Body of pancreas (tissue), 4 donors: ENCODE results near the gene ST6GALNAC1. TPM values are rescaled to one million over a fixed set of nuclear protein-coding genes. Genes with fewer than 3 reads are reported as not detected.

Source experiments
- ATAC-seq: fragments of 150-250 bp; one replicate; pipeline ENCODE4 v1.9.1; 2016
- DNase-seq, 4 donors: peaks; one replicate each; pipeline ENCODE4 v3.0.0-alpha.2; 2019
- H3K27ac ChIP-seq, 4 donors: fragments of 200-600 bp; sonication (generic); 1 replicate in 3 of 4; 2 replicates in 1 of 4; pipeline versions ENCODE4 v1.5.1 to v1.6.1; 2016 to 2019; ENCODE audit warnings: mild to moderate bottlenecking in 1 of 4, mixed read lengths in 1 of 4, moderate library complexity in 1 of 4
- H3K27me3 ChIP-seq, 2 donors: fragments of 200-600 bp; sonication (generic); one replicate each; pipeline ENCODE4 v1.6.0; 2016; ENCODE audit warnings: mild to moderate bottlenecking in 1 of 2
- H3K36me3 ChIP-seq, 2 donors: fragments of 200-600 bp; sonication (generic); replicated peaks in 1 of 2; 2 replicates each; pipeline ENCODE4 v1.5.1; 2016; ENCODE audit warnings: low read depth in 2 of 2; ENCODE audit not compliant: insufficient read depth in 1 of 2
- H3K4me1 ChIP-seq: fragments of 200-600 bp; sonication (generic); one replicate; pipeline ENCODE4 v1.6.0; 2016
- H3K4me3 ChIP-seq, 2 donors: fragments of 200-600 bp; sonication (generic); 1 replicate in 1 of 2; 2 replicates in 1 of 2; pipeline ENCODE4 v1.5.1; 2016 to 2019
- H3K9me3 ChIP-seq, 3 donors: fragments of 200-600 bp; sonication (generic); 1 replicate in 2 of 3; 2 replicates in 1 of 3; pipeline ENCODE4 v1.5.1; 2016
- CTCF ChIP-seq, 7 experiments: fragments of 450-650 bp in 4 of 7; fragments of 200-600 bp in 3 of 7; sonication (generic) in 3 of 7; IDR thresholded peaks; one replicate each; pipeline ENCODE4 v1.5.1; 2016 to 2019; ENCODE audit warnings: antibody characterized with exemption in 7 of 7
- POLR2A ChIP-seq, 3 donors: fragments of 450-650 bp; IDR thresholded peaks; one replicate each; pipeline ENCODE4 v1.6.1; 2016; ENCODE audit warnings: antibody characterized with exemption in 3 of 3, mild to moderate bottlenecking in 2 of 3
- WGBS, 2 donors: methylation state at CpG; one replicate each; pipeline ENCODE4 v1.1.5; 2017; 5-methylcytosine and 5-hydroxymethylcytosine counted together
- intact Hi-C: fragments of 100-400 bp; cut with DNase I; formaldehyde crosslinking; loops from one replicate; pipeline ENCODE4 v1.15.1; 2023
- total RNA-seq, 2 donors: library from RNA; depleted of rRNA; stranded (reverse); fragments of >200 nt; gene quantifications; one replicate each; pipeline ENCODE4 v1.1.0, GENCODE V29; 2016

The ST6GALNAC1 gene
- total RNA-seq, 2 donors from 2014 or later, result 9.3 to 13.5 TPM

DNA sequence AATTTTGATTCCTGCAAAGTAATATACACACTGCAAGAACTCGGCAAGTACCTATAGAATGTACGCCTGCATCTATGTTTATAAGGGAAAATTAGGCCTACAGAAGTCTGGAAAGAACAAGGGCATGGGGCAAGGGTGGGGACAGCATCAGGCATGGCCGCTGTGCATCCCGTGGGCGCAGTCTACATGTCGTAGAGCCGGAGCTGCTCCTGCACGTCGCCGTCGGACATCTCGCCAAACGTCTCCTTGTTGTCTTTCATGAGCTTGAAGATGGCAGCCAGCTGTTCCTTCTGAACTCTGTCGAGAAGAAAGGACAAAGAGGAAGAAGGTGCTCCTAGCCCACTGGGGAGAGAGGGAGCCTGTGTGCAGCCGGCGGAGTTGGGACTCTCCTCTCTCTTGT is 33.8 kb upstream of the ST6GALNAC1 start:
- no peak overlapping the region for H3K4me3 ChIP-seq
- ATAC-seq, result no peak
- H3K9me3 ChIP-seq, result no peaks in the 10 kb centered on the region
- H3K36me3 ChIP-seq, result peaks cover 0 to 3% of the 10 kb centered on the region in 2 donors
- intact Hi-C loops, result no loop called here
- H3K27ac ChIP-seq, result no peak overlapping the region
- peaks cover 11% of the 10 kb centered on the region for H3K4me1 ChIP-seq
- DNase-seq, result no peak
- WGBS, 2 donors, result 88 to 91% methylated on average over 16 of the region's 16 CpGs
- no peaks in the 10 kb centered on the region for H3K27me3 ChIP-seq
- TF ChIP-seq CTCF (IDR thresholded peaks at IDR 0.05) (no peak), POLR2A (IDR thresholded peaks at IDR 0.05) (no peak)

GRCh38 chr17:76676629-76677028 is 33.1 kb upstream of the ST6GALNAC1 start:
- ATAC-seq (no peak), DNase-seq (no peak)
- 79 to 92% methylated on average over 6 of the region's 6 CpGs for WGBS, 2 donors
- Histone ChIP-seq H3K27ac (no peak overlapping the region), H3K4me1 (peaks cover 12% of the 10 kb centered on the region), H3K4me3 (no peak overlapping the region), H3K27me3 (no peaks in the 10 kb centered on the region), H3K36me3 (peaks cover 0 to 3% of the 10 kb centered on the region in 2 donors), H3K9me3 (no peaks in the 10 kb centered on the region)
- intact Hi-C loops, result no loop called here
- TF ChIP-seq CTCF (IDR thresholded peaks at IDR 0.05), result no peak
- no peak for TF ChIP-seq POLR2A (IDR thresholded peaks at IDR 0.05)

DNA sequence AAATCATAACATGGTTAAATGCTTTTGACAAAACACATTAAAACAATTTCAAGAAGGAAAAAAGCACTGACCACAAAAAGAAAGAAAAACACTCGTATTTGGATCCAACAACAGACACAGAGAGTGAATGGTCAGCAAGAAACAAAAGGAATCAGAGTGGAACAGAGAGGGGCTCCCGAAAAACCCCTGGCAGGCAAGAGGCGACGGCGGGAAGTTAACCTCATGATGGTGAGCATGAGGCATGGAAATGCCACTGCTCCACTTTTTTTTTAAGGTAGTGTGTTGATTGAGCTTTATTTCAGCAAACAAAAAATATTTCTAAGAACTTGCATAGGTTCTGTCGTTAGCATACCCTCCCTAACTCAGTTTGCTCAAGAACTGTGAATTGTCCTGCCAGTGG is 32.1 kb upstream of the ST6GALNAC1 start:
- intact Hi-C loops, result no loop called here
- 89 to 93% methylated on average over 6 of the region's 6 CpGs for WGBS, 2 donors
- H3K4me3 ChIP-seq, result no peak overlapping the region
- H3K27ac ChIP-seq, result no peak overlapping the region
- H3K9me3 ChIP-seq, result no peaks in the 10 kb centered on the region
- H3K4me1 ChIP-seq, result peaks cover 17% of the 10 kb centered on the region
- H3K27me3 ChIP-seq, result no peaks in the 10 kb centered on the region
- no peak for TF ChIP-seq POLR2A (IDR thresholded peaks at IDR 0.05)
- no peak for TF ChIP-seq CTCF (IDR thresholded peaks at IDR 0.05)
- ATAC-seq, result no peak
- no peak for DNase-seq
- H3K36me3 ChIP-seq, result peaks cover 0 to 2% of the 10 kb centered on the region in 2 donors

- H3K27me3 ChIP-seq, result no peaks in the 10 kb centered on the region
- TF ChIP-seq CTCF (IDR thresholded peaks at IDR 0.05) (no peak), POLR2A (IDR thresholded peaks at IDR 0.05) (no peak)
- no peak overlapping the region for H3K27ac ChIP-seq
- 88 to 96% methylated on average over 5 of the region's 5 CpGs for WGBS, 2 donors
- no peak overlapping the region for H3K4me3 ChIP-seq
- intact Hi-C loops, result no loop called here
- H3K9me3 ChIP-seq, result no peaks in the 10 kb centered on the region
- ATAC-seq (no peak), DNase-seq (no peak)
- no peaks in the 10 kb centered on the region for H3K36me3 ChIP-seq
- H3K4me1 ChIP-seq, result peaks cover 27% of the 10 kb centered on the region
These were observed 31.0 kb upstream of the ST6GALNAC1 start for GRCh38 chr17:76674600-76674999.

- H3K27ac ChIP-seq, result no peak overlapping the region
- no peaks in the 10 kb centered on the region for H3K9me3 ChIP-seq
- DNase-seq, result no peak
- H3K27me3 ChIP-seq, result no peaks in the 10 kb centered on the region
- no peak overlapping the region for H3K4me3 ChIP-seq
- intact Hi-C loops, result no loop called here
- peaks cover 30% of the 10 kb centered on the region for H3K4me1 ChIP-seq
- TF ChIP-seq POLR2A (IDR thresholded peaks at IDR 0.05) (no peak), CTCF (IDR thresholded peaks at IDR 0.05) (no peak)
- no peaks in the 10 kb centered on the region for H3K36me3 ChIP-seq
- WGBS, 2 donors, result 66 to 74% methylated on average over 5 of the region's 5 CpGs
- ATAC-seq, result no peak
These were observed 30.2 kb upstream of the ST6GALNAC1 start for GRCh38 chr17:76673729-76674128.
